Trophoblast cell (in vitro differentiated cells and primary cell): ENCODE results near the gene IFNGR2.

Experiments
- DNase-seq, 2 donors: peaks; one replicate each; pipeline ENCODE4 v3.0.0-alpha.2; 2016
- H2AFZ ChIP-seq: 2 replicates; pipeline ENCODE4 v1.6.1; 2013; ENCODE audit warnings: low read length, moderate library complexity, mild to moderate bottlenecking; ENCODE audit not compliant: insufficient read depth, poor library complexity
- H2AK5ac ChIP-seq: 2 replicates; pipeline ENCODE4 v1.6.1; 2013; ENCODE audit warnings: mild to moderate bottlenecking, low read length
- H2BK120ac ChIP-seq: 2 replicates; pipeline ENCODE4 v1.6.1; 2013; ENCODE audit warnings: low read length, mild to moderate bottlenecking, moderate library complexity; ENCODE audit not compliant: insufficient read depth, poor library complexity
- H2BK12ac ChIP-seq: 2 replicates; pipeline ENCODE4 v1.6.1; 2013; ENCODE audit warnings: mild to moderate bottlenecking, low read length, moderate library complexity
- H2BK5ac ChIP-seq: 2 replicates; pipeline ENCODE4 v1.6.1; 2013; ENCODE audit warnings: low read length, low read depth, moderate library complexity, mild to moderate bottlenecking; ENCODE audit not compliant: poor library complexity
- H3K14ac ChIP-seq: 2 replicates; pipeline ENCODE4 v1.6.1; 2013; ENCODE audit warnings: mild to moderate bottlenecking, low read length
- H3K18ac ChIP-seq: 2 replicates; pipeline ENCODE4 v1.6.1; 2013; ENCODE audit warnings: mild to moderate bottlenecking, low read length
- H3K23ac ChIP-seq: 2 replicates; pipeline ENCODE4 v1.6.1; 2013; ENCODE audit warnings: low read length
- H3K27ac ChIP-seq: 2 replicates; pipeline ENCODE4 v1.5.1; 2013; ENCODE audit warnings: low read depth, mild to moderate bottlenecking, inconsistent platforms, low read length, moderate library complexity
- H3K27me3 ChIP-seq: 2 replicates; pipeline ENCODE4 v1.6.1; 2013; ENCODE audit warnings: inconsistent platforms, mild to moderate bottlenecking, low read length, moderate library complexity; ENCODE audit not compliant: insufficient read depth
- H3K36me3 ChIP-seq, 2 experiments: 1 replicate in 1 of 2; 2 replicates in 1 of 2; pipeline ENCODE4 v1.6.1; 2013; ENCODE audit warnings: low read length in 2 of 2, mild to moderate bottlenecking in 2 of 2, moderate library complexity in 1 of 2; ENCODE audit not compliant: insufficient read depth in 2 of 2, control insufficient read depth in 1 of 2
- H3K4ac ChIP-seq: 2 replicates; pipeline ENCODE4 v1.6.1; 2013; ENCODE audit warnings: low read depth, mild to moderate bottlenecking, low read length, moderate library complexity
- H3K4me1 ChIP-seq, 2 experiments: 1 replicate in 1 of 2; 2 replicates in 1 of 2; pipeline ENCODE4 v1.6.1; 2013; ENCODE audit warnings: low read length in 2 of 2, mild to moderate bottlenecking in 2 of 2, moderate library complexity in 1 of 2; ENCODE audit not compliant: insufficient read depth in 2 of 2, control insufficient read depth in 1 of 2
- H3K4me2 ChIP-seq: 2 replicates; pipeline ENCODE4 v1.6.1; 2013; ENCODE audit warnings: inconsistent platforms, mild to moderate bottlenecking, low read length, moderate library complexity
- H3K4me3 ChIP-seq: 2 replicates; pipeline ENCODE4 v1.5.1; 2013; ENCODE audit warnings: mild to moderate bottlenecking, low read depth, low read length, inconsistent platforms
- H3K79me1 ChIP-seq: one replicate; pipeline ENCODE4 v1.6.1; 2013; ENCODE audit warnings: low read length
- H3K79me2 ChIP-seq: 2 replicates; pipeline ENCODE4 v1.6.1; 2013; ENCODE audit warnings: low read length, mild to moderate bottlenecking; ENCODE audit not compliant: control insufficient read depth, insufficient read depth, poor library complexity
- H3K9ac ChIP-seq: 2 replicates; pipeline ENCODE4 v1.6.1; 2013; ENCODE audit warnings: mild to moderate bottlenecking, low read length
- H3K9me3 ChIP-seq: 2 replicates; pipeline ENCODE4 v1.6.1; 2013; ENCODE audit warnings: low read depth, mild to moderate bottlenecking, control low read depth, inconsistent platforms, low read length; ENCODE audit not compliant: insufficient read depth
- H4K12ac ChIP-seq: 2 replicates; pipeline ENCODE4 v1.6.1; 2013; ENCODE audit warnings: low read depth, mild to moderate bottlenecking, low read length, moderate library complexity
- H4K8ac ChIP-seq: 2 replicates; pipeline ENCODE4 v1.6.1; 2013; ENCODE audit warnings: low read depth, mild to moderate bottlenecking, low read length, moderate library complexity
- H4K91ac ChIP-seq: one replicate; pipeline ENCODE4 v1.6.1; 2013; ENCODE audit warnings: low read depth, mild to moderate bottlenecking, low read length, moderate library complexity
- WGBS: extraction: QIAGEN DNeasy Blood & Tissue Kit; methylation state at CpG from one replicate; pipeline ENCODE4 v1.1.7; 2013; ENCODE audit warnings: missing lambda C conversion rate; ENCODE audit not compliant: insufficient read length, insufficient coverage; ENCODE audit errors: extremely low coverage; 5-methylcytosine and 5-hydroxymethylcytosine counted together

Gene IFNGR2

GRCh38 chr21:33433425-33434114 is 30.4 kb downstream of the IFNGR2 start:
- Histone ChIP-seq H3K4ac (no peak overlapping the region), H3K4me2 (no peak overlapping the region), H3K4me3 (no peak overlapping the region), H3K79me2 (no peaks in the 10 kb centered on the region), H3K18ac (no peak overlapping the region), H3K9ac (no peak overlapping the region), H2AK5ac (no peak overlapping the region), H3K27me3 (no peaks in the 10 kb centered on the region), H3K9me3 (no peaks in the 10 kb centered on the region), H4K12ac (no peak overlapping the region), H2BK5ac (no peak overlapping the region), H2BK12ac (no peak overlapping the region), H4K8ac (no peak overlapping the region), H3K27ac (no peak overlapping the region), H3K14ac (no peak overlapping the region), H2BK120ac (no peak overlapping the region), H3K79me1 (no peaks in the 10 kb centered on the region), H3K36me3 (peaks cover 43 to 61% of the 10 kb centered on the region in 2 experiments), H3K23ac (no peak overlapping the region), H4K91ac (no peak overlapping the region), H3K4me1 (peaks cover 0 to 2% of the 10 kb centered on the region in 2 experiments), H2AFZ (no peak overlapping the region)
- no CpG with 5 or more reads among the region's 8 CpGs for WGBS
- peak in 1 of 2 donors; percentile 12 for DNase-seq

- Histone ChIP-seq H2AK5ac (no peak overlapping the region), H3K9me3 (no peaks in the 10 kb centered on the region), H3K27me3 (no peaks in the 10 kb centered on the region), H3K4me3 (no peak overlapping the region), H3K4ac (no peak overlapping the region), H2AFZ (no peak overlapping the region), H3K79me2 (no peaks in the 10 kb centered on the region), H3K14ac (no peak overlapping the region), H4K8ac (no peak overlapping the region), H3K79me1 (no peaks in the 10 kb centered on the region), H3K9ac (no peak overlapping the region), H2BK12ac (no peak overlapping the region), H3K36me3 (peaks cover 31 to 51% of the 10 kb centered on the region in 2 experiments), H3K23ac (no peak overlapping the region), H3K4me2 (no peak overlapping the region), H3K4me1 (peaks cover 0 to 2% of the 10 kb centered on the region in 2 experiments), H3K18ac (no peak overlapping the region), H4K12ac (no peak overlapping the region), H4K91ac (no peak overlapping the region), H2BK120ac (no peak overlapping the region), H2BK5ac (no peak overlapping the region), H3K27ac (peak overlapping the region; percentile 27)
- DNase-seq, result peak in 1 of 2 donors; percentile 58
- no CpG with 5 or more reads among the region's 5 CpGs for WGBS
Observed at GRCh38 chr21:33434770-33435360, 31.7 kb downstream of the IFNGR2 start.

DNA sequence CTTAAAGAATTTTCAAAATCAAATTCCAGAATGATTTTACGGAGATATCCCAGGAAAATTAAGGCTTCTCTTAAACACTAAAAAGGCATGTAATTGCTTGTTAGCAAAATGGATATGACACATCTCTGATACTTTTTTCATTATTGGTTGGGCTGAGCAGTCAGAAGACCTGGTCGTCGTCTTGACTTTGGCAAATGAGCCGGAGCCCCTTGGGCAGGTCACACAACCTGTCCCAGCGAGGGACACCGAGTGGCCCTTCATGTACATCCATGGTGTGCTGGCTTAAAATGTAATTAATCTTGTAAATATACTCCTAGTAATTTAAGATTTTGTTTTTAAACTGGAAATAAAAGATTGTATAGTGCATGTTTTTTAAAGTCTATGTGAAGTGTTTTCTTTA is 33.9 kb downstream of the IFNGR2 start:
- Histone ChIP-seq H3K79me2 (no peaks in the 10 kb centered on the region), H3K36me3 (peaks cover 30 to 39% of the 10 kb centered on the region in 2 experiments), H3K4me3 (no peak overlapping the region), H3K4ac (no peak overlapping the region), H4K91ac (no peak overlapping the region), H4K8ac (no peak overlapping the region), H2BK120ac (no peak overlapping the region), H3K18ac (no peak overlapping the region), H3K79me1 (no peaks in the 10 kb centered on the region), H3K27ac (no peak overlapping the region), H2BK12ac (no peak overlapping the region), H2AK5ac (no peak overlapping the region), H3K9me3 (no peaks in the 10 kb centered on the region), H2AFZ (no peak overlapping the region), H2BK5ac (no peak overlapping the region), H3K4me2 (no peak overlapping the region), H3K9ac (no peak overlapping the region), H4K12ac (no peak overlapping the region), H3K23ac (no peak overlapping the region), H3K27me3 (no peaks in the 10 kb centered on the region), H3K4me1 (peaks cover 0 to 2% of the 10 kb centered on the region in 2 experiments), H3K14ac (no peak overlapping the region)
- no CpG with 5 or more reads among the region's 6 CpGs for WGBS
- DNase-seq, result no peak

- Histone ChIP-seq H3K4me2 (no peak overlapping the region), H3K27me3 (no peaks in the 10 kb centered on the region), H3K9me3 (peaks cover 2% of the 10 kb centered on the region), H3K36me3 (peaks cover 10 to 18% of the 10 kb centered on the region in 2 experiments), H3K79me1 (no peaks in the 10 kb centered on the region), H4K8ac (no peak overlapping the region), H4K12ac (no peak overlapping the region), H2AFZ (no peak overlapping the region), H2BK120ac (no peak overlapping the region), H4K91ac (no peak overlapping the region), H3K9ac (no peak overlapping the region), H3K18ac (no peak overlapping the region), H2AK5ac (no peak overlapping the region), H2BK5ac (no peak overlapping the region), H3K4me1 (no peaks in the 10 kb centered on the region), H3K4me3 (no peak overlapping the region), H2BK12ac (no peak overlapping the region), H3K4ac (no peak overlapping the region), H3K27ac (no peak overlapping the region), H3K14ac (no peak overlapping the region), H3K79me2 (no peaks in the 10 kb centered on the region), H3K23ac (no peak overlapping the region)
- DNase-seq, result peak; percentile 74 to 81
- no CpG with 5 or more reads among the region's 11 CpGs for WGBS
Observed at GRCh38 chr21:33441489-33442477, 38.6 kb downstream of the IFNGR2 start.
